Stomach smooth muscle (tissue), 2 donors: ENCODE data around the gene MAB21L3.

Experiments used
- H3K27ac ChIP-seq: one replicate; pipeline ENCODE4 v1.7.0; 2013; ENCODE audit warnings: mild to moderate bottlenecking, low read length, inconsistent platforms
- H3K27me3 ChIP-seq, 2 donors: one replicate each; pipeline ENCODE4 v1.7.0; 2013; ENCODE audit warnings: low read length in 2 of 2; ENCODE audit not compliant: insufficient read depth in 2 of 2, control insufficient read depth in 1 of 2
- H3K36me3 ChIP-seq, 2 donors: one replicate each; pipeline ENCODE4 v1.7.0; 2013; ENCODE audit warnings: low read length in 2 of 2; ENCODE audit not compliant: control insufficient read depth in 2 of 2, insufficient read depth in 2 of 2
- H3K4me1 ChIP-seq: one replicate; pipeline ENCODE4 v1.7.0; 2013; ENCODE audit warnings: low read length; ENCODE audit not compliant: control insufficient read depth, insufficient read depth
- H3K4me3 ChIP-seq, 2 donors: one replicate each; pipeline ENCODE4 v1.7.0; 2013; ENCODE audit warnings: low read length in 2 of 2
- H3K9ac ChIP-seq, 2 donors: one replicate each; pipeline ENCODE4 v1.7.0; 2013; ENCODE audit warnings: low read length in 2 of 2, mild to moderate bottlenecking in 1 of 2
- H3K9me3 ChIP-seq, 2 donors: one replicate each; pipeline ENCODE4 v1.7.0; 2013; ENCODE audit warnings: low read length in 2 of 2; ENCODE audit not compliant: control insufficient read depth in 2 of 2
- donor health status: healthy.
- donor health status: Pancreatic carcinoma.

Gene MAB21L3

GRCh38 chr1:116126281-116126680, 15.1 kb downstream of the MAB21L3 start:
- Histone ChIP-seq H3K4me3 (no peak overlapping the region), H3K27me3 (peaks cover 4 to 13% of the 10 kb centered on the region in 2 donors), H3K4me1 (no peaks in the 10 kb centered on the region), H3K9ac (no peak overlapping the region), H3K9me3 (no peaks in the 10 kb centered on the region), H3K36me3 (no peaks in the 10 kb centered on the region), H3K27ac (no peak overlapping the region)

GRCh38 chr1:116127123-116127847, 16.1 kb downstream of the MAB21L3 start:
- Histone ChIP-seq H3K9me3 (no peaks in the 10 kb centered on the region), H3K4me1 (no peaks in the 10 kb centered on the region), H3K27me3 (peaks cover 4 to 13% of the 10 kb centered on the region in 2 donors), H3K9ac (no peak overlapping the region), H3K36me3 (no peaks in the 10 kb centered on the region), H3K4me3 (no peak overlapping the region), H3K27ac (no peak overlapping the region)

DNA sequence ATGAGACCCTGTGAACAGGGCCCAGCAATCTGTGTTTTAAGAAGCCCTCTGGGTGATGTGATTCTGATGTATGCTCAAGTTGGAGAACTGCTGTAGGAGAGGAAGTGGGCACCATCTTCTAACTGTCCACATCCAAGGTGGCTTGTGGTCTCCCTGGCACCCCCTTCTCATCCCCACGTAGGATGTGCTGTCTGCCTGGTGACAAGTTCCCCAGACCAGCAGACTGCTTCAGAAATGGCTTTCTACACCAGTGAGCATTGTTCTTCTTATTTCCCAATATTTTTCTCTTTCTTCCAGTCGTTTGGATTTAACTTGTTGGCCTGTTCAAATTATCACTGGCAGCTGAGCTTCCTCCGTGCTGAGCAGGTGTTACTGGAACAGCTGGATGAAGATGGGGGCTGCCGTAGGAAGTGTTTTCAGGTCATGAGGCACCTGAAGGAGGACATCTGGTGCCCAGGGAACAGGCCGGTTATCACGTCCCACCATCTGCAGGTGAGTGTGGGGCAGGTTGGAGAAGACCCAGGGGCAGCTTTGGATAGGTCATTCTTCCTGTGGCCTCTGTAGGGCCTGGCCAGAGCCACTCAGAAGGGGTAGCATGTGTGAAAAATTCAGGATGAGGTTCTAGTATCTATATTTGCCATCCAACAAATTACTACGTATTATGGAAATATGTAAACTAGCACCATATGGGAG, 16.8 kb downstream of the MAB21L3 start:
- H3K9me3 ChIP-seq = no peaks in the 10 kb centered on the region
- peaks cover 5 to 13% of the 10 kb centered on the region in 2 donors for H3K27me3 ChIP-seq
- H3K27ac ChIP-seq = no peak overlapping the region
- no peak overlapping the region for H3K4me3 ChIP-seq
- no peak overlapping the region for H3K9ac ChIP-seq
- no peaks in the 10 kb centered on the region for H3K36me3 ChIP-seq
- no peaks in the 10 kb centered on the region for H3K4me1 ChIP-seq

DNA sequence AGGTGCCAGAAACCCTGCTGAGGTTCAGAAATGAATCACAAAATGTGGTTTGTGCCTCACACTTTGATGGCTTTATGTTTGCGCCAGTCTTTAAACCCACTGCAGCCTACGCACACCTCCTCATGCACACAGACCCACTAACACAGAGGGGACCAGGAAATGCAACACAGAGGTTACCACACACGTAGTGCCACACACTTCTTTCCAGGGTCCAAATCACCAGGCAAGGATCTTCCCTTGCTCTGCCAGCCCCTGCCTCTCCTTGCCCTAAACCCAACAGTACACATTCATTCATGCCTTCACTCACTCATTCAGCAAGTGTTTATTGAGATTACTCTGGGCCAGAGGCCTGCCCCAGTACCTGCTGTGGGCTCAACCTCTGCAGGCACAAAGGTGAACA, 17.5 kb downstream of the MAB21L3 start:
- Histone ChIP-seq H3K4me1 (no peaks in the 10 kb centered on the region), H3K9ac (no peak overlapping the region)

GRCh38 chr1:116129537-116129936, 18.3 kb downstream of the MAB21L3 start:
- no peak overlapping the region for H3K9ac ChIP-seq
- no peaks in the 10 kb centered on the region for H3K4me1 ChIP-seq
- H3K36me3 ChIP-seq = no peaks in the 10 kb centered on the region
- H3K27ac ChIP-seq = no peak overlapping the region
- no peak overlapping the region for H3K4me3 ChIP-seq
- peaks cover 2 to 10% of the 10 kb centered on the region in 2 donors for H3K27me3 ChIP-seq
- no peaks in the 10 kb centered on the region for H3K9me3 ChIP-seq

More for the DNA sequence above, 17.5 kb downstream of the MAB21L3 start:
- H3K4me3 ChIP-seq = no peak overlapping the region
- H3K27ac ChIP-seq = no peak overlapping the region
- peaks cover 5 to 13% of the 10 kb centered on the region in 2 donors for H3K27me3 ChIP-seq
- H3K36me3 ChIP-seq = no peaks in the 10 kb centered on the region
- H3K9me3 ChIP-seq = no peaks in the 10 kb centered on the region

GRCh38 chr1:116130356-116130755, 19.2 kb downstream of the MAB21L3 start:
- Histone ChIP-seq H3K4me3 (no peak overlapping the region), H3K9me3 (no peaks in the 10 kb centered on the region), H3K36me3 (no peaks in the 10 kb centered on the region), H3K4me1 (no peaks in the 10 kb centered on the region), H3K9ac (no peak overlapping the region), H3K27me3 (peaks cover 2 to 10% of the 10 kb centered on the region in 2 donors), H3K27ac (no peak overlapping the region)

- Histone ChIP-seq H3K36me3 (no peaks in the 10 kb centered on the region), H3K27me3 (peaks cover 2 to 10% of the 10 kb centered on the region in 2 donors), H3K27ac (no peak overlapping the region), H3K9me3 (no peaks in the 10 kb centered on the region), H3K4me1 (no peaks in the 10 kb centered on the region), H3K4me3 (no peak overlapping the region), H3K9ac (no peak overlapping the region)
These were observed 20.0 kb downstream of the MAB21L3 start for GRCh38 chr1:116131170-116131569.

DNA sequence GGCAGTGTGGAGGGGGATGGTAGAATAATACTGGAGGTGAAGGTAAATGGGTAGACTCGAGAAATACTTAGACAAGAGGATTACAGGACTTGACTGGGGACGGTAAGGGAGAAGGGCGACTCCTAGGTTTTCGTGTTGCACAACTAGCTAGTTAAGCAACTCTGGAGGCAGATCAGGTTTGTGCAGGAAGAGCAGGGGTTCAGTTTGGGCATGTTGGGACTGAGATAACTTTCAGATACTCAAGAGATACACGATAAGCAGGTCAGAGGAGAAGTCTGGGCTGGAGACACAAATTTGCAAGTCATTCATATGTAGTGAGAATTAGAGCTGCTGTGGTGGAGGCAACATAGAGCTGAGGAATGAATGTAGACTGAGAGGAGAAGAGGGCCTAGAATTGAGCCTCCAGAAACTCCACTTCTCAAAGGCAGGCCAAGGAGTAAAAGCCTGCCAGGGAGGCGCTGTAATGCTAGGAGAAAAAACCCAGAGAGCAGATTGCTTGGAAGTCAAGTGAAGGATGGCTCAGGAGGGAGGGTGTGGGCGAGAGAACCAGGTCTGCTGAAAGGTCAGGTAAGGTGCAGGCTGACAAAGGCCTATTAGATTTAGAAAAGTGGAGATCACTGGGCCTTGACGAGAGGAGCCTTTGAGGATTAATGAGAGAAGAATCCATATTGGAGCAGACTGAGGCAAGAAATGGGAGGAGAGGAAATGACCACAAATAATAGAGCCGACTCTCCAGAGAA, 20.8 kb downstream of the MAB21L3 start:
- Histone ChIP-seq H3K36me3 (no peaks in the 10 kb centered on the region), H3K9me3 (no peaks in the 10 kb centered on the region), H3K4me3 (no peak overlapping the region), H3K27me3 (peaks cover 2 to 10% of the 10 kb centered on the region in 2 donors), H3K9ac (no peak overlapping the region), H3K27ac (no peak overlapping the region), H3K4me1 (no peaks in the 10 kb centered on the region)

DNA sequence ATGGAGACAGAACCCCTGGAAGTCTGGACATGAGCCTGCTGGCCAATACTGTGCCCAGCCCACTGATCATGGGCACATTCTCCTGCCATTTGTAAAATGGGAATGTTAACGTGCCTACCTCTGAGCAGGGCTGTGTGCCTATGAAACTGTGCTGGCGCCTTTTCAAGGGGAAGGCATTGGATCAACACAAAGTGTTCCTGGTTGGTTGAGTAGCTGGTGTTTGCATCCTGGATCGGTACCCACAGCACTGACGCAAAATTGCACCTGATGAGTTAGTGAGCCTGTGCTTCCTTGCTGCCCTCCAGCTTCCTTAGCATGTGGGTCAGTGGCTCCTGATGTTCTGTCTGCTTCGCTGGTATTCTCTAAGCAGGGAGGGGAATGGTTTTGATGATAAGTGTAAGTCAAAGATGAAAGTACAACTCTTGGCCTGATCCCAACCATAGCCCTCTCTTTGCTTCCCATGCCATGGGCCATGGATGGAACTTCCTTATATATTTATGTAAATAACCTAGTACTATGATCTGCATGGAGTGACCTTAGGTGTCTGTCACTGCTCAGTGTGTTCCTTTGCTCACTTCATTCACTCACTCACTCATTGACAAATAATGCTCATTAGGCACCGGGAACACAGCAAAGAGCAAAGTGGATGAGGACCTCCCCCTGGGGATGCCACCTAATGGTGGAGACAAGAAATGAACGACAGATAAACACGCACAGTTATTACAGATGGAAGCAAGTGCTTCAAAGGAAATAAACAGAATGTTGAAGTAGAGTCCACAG, 22.7 kb downstream of the MAB21L3 start:
- Histone ChIP-seq H3K9me3 (no peaks in the 10 kb centered on the region), H3K4me3 (no peak overlapping the region), H3K36me3 (no peaks in the 10 kb centered on the region), H3K4me1 (no peaks in the 10 kb centered on the region), H3K27me3 (peaks cover 2 to 6% of the 10 kb centered on the region in 2 donors), H3K9ac (no peak overlapping the region), H3K27ac (no peak overlapping the region)

DNA sequence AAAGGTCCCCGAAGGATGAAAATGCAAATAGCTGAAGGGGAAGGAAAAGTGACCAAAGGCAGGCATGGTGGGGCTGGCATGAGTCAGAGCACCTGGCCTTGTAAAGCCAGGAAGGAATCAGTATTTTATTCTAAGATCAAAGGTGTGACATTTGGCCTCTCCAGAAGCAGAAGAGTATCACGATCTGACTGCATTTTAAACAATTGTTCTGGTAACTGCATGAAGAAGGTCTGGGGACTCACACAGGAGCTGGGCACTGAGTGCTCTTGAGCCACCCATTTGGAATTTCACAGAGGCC, 23.2 kb downstream of the MAB21L3 start:
- no peak overlapping the region for H3K4me3 ChIP-seq
- H3K9me3 ChIP-seq = no peaks in the 10 kb centered on the region
- peaks cover 2 to 4% of the 10 kb centered on the region in 2 donors for H3K27me3 ChIP-seq
- H3K4me1 ChIP-seq = no peaks in the 10 kb centered on the region
- H3K36me3 ChIP-seq = no peaks in the 10 kb centered on the region
- H3K9ac ChIP-seq = no peak overlapping the region
- H3K27ac ChIP-seq = no peak overlapping the region
